ENCODE data around the gene EMILIN3.
"Not testable (repeated sequence)": the region's sequence is repeated elsewhere in the genome, so short reads cannot be mapped to it uniquely, and the experiment has no call there.

The EMILIN3 gene

DNA sequence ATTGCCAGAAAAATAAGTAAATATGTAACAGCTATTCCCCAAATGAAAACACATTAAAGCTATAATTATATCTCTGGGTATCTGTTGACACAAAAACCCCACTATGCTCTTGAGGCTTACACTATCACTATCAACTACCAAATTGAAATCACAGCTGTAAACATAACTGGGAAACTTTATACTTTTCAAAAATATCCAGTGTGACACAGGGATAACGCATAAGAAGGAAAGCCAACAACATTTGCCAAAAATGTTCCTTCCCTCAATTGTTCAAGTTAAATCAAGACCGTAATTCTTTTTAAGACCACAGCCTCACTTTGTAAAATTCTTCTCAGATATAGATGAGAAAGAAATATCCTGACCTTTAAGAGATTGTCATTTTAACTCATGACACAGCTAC, 52.2 kb downstream of the EMILIN3 start:
- no peak for DNase-seq

DNA sequence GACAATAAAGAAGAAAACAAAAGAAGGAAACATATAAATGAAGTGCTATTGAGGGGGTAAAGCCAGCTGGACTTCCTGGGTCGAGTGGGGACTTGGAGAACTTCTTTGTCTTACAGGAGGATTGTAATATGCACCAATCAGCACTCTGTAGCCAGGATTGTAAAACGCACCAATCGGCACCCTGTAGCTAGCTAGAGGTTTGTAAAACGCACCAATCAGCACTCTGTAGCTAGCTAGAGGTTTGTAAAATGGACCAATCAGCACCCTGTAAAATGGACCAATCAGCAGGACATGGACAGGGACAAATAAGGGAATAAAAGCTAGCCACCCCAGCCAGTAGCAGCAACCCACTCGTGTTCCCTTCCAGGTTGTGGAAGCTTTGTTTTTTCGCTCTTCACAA, 54.6 kb downstream of the EMILIN3 start:
- DNase-seq, result not testable (repeated sequence)

Data from SHP77 treated with DMSO at 0.1 percent for 48 hours (cell line).